Erythroblast (primary cell): ENCODE results near the gene BMP7.

Experiments used
- GATA1 ChIP-seq: IDR thresholded peaks from 2 replicates; pipeline ENCODE4 v1.6.1; 2011; ENCODE audit warnings: low read depth, mild to moderate bottlenecking, control low read depth, low read length, moderate library complexity
- POLR2A ChIP-seq: IDR thresholded peaks from 2 replicates; pipeline ENCODE4 v1.6.1; 2011; ENCODE audit warnings: mild to moderate bottlenecking, low read length

DNA sequence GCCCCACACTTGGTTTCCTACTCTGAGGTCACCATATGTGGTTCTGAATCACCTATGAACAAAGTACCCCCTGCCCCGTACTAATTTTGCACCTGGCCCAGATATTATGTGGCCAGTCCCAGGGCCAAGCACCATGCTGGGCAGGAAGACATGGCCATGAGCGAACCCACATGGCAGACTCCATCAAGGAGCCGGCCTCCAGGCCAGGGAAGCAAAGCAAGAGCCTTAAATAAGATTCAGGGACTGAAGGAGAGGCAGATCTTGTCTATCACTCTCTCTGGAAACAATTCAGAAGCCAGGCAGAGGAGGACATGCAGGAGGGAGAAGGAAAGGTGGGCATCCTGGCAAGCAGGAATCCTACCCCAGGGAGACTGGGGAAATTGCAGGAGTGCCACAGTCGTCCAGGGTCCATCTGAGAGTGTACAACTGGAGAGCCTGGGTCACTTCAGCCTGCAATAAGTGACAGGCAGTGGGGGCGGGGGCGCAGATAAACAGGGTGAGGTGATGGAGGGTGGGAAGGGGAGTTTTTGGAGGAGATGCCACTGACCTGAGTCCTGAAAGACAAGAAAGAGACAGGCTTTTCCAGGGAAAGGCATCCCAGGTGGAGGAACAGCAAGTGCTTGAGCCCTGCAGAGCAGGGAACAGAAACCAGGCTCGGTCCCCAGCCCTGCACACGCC is 2.1 kb upstream of the BMP7 start:
- TF ChIP-seq POLR2A: no peak
- no peak for TF ChIP-seq GATA1
